Measurements from ENCODE around the gene PKNOX2.

PKNOX2 gene

DNA sequence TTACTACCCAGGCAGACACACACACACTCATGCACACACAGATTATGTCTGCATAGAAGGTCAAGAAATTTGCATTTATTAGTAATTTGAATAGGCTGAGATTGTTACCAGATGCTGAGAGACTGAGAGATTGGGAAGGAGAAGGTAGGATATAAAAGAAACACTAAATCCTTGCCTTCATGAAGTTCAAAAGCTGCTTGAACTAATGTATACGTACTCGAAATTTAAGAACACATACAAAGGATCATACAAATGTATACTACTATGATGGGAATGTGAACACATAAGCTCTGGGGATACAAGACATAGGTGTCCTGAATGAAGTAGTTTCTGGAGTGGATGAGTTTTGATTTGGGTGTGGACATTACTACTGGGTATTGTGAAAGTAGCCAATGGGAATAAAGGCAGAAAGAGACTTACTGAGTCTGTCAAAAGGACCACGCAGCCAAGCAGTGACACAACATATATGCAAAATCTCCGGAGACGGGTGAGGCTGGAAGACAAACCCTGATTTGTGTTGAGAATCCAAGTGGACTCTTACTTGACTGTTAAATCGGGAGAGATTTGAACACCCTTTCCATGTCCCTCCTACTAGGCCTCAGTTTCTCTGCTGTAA lies 7.3 kb upstream of the PKNOX2 start:
- no peak for TF ChIP-seq CTCF (conservative IDR thresholded peaks at IDR 0.05; ENCODE audit: low read depth, low read length)
- H3K4me3 ChIP-seq (IDR thresholded peaks at IDR 0.05; ENCODE audit: insufficient read depth, low read depth, low read length): no peak overlapping the region
- no peaks in the 10 kb centered on the region for H3K36me3 ChIP-seq (ENCODE audit: insufficient read depth)
- H4K20me1 ChIP-seq (ENCODE audit: insufficient read depth): no peaks in the 10 kb centered on the region
- no peaks in the 10 kb centered on the region for H3K27me3 ChIP-seq (ENCODE audit: insufficient read depth, low read depth)
- H3K4me1 ChIP-seq (ENCODE audit: low read depth, poor library complexity, severe bottlenecking): no peaks in the 10 kb centered on the region
- no peak overlapping the region for H3K27ac ChIP-seq
- no peak overlapping the region for H3K4me2 ChIP-seq
- H3K9ac ChIP-seq: no peak overlapping the region
- no peak overlapping the region for H2AFZ ChIP-seq (ENCODE audit: low read depth)
- H3K79me2 ChIP-seq (ENCODE audit: insufficient read depth, low read depth): no peaks in the 10 kb centered on the region

DNA sequence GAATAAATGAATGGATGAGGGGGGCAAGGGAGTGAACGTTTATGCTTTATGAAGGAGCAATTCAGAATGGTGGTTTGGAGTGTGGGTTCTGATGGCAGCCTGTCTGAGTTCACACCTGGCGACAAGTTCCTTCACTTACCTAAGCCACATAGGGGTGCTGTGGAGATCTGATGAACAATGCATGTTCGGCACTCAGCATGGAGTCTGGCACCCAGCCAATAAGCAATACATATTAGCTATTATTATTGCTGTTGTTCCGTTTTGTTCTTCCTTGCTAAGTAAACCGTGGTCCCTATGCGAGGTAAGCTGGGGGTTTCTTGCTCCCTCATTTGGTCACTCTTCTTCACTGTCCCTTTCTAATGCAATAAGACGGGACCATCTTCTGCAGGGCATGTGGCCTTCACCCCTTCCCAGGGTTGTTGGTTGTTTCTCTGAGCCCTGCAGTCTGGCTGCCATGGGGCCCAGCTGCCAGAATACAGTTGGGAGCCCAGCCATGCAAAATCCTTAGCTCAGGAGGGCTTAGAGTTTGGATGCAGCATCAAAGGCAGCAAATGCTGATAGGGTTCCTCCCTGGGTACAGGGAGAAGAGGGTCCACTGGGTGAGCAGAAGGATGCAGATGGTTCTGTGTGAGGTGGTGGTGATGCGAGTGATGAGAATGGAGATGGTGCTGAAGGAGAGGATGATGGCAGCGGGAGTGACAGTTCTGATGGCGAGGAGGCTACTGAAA lies 6.4 kb upstream of the PKNOX2 start:
- H3K4me2 ChIP-seq: no peak overlapping the region
- no peaks in the 10 kb centered on the region for H4K20me1 ChIP-seq (ENCODE audit: insufficient read depth)
- no peaks in the 10 kb centered on the region for H3K4me1 ChIP-seq (ENCODE audit: low read depth, poor library complexity, severe bottlenecking)
- H3K9ac ChIP-seq: no peak overlapping the region
- TF ChIP-seq CTCF (conservative IDR thresholded peaks at IDR 0.05; ENCODE audit: low read depth, low read length): no peak
- no peaks in the 10 kb centered on the region for H3K79me2 ChIP-seq (ENCODE audit: insufficient read depth, low read depth)
- no peaks in the 10 kb centered on the region for H3K36me3 ChIP-seq (ENCODE audit: insufficient read depth)
- H3K4me3 ChIP-seq (IDR thresholded peaks at IDR 0.05; ENCODE audit: insufficient read depth, low read depth, low read length): no peak overlapping the region
- no peak overlapping the region for H3K27ac ChIP-seq
- H3K27me3 ChIP-seq (ENCODE audit: insufficient read depth, low read depth): no peaks in the 10 kb centered on the region
- H2AFZ ChIP-seq (ENCODE audit: low read depth): no peak overlapping the region

- no peak overlapping the region for H3K27ac ChIP-seq
- H3K9ac ChIP-seq: no peak overlapping the region
Observed at GRCh38 chr11:125162743-125163142, 1.8 kb upstream of the PKNOX2 start.

DNA sequence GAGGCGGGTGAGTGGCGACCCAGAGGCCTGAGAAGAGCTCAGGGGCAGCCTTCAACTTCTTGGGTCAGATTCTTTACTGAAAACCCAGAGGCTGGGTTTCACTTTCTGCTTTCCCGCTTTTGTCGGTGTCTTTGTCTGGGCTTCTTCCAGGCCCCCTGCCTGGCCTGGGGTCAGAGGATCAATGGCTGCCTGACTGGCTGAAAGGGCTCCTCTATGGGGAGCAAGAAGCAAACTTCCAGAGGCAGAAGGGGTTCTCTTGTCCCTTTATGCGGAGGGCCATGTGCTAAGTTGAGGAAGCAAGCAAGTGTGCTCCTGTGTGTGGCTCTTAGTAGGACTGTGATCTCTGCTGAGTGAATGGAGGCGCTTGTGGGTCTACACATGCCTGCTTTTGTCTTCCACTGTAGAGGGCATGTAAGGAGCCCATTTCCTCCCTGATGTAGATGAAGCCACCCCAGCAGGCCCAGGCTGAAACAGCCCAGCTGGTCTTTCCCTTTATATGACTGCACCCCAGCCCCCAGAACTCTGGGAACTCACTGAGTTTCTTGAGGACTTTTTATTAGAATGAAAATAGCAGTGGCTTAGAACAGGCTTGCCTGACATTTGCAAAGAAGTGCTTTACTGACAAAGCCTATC lies 1.0 kb upstream of the PKNOX2 start:
- no peak overlapping the region for H3K4me3 ChIP-seq (IDR thresholded peaks at IDR 0.05; ENCODE audit: insufficient read depth, low read depth, low read length)
- H3K27ac ChIP-seq: no peak overlapping the region

More at GRCh38 chr11:125162743-125163142, 1.8 kb upstream of the PKNOX2 start:
- H3K36me3 ChIP-seq (ENCODE audit: insufficient read depth): no peaks in the 10 kb centered on the region
- no peaks in the 10 kb centered on the region; the same call in 1 of the 2 replicates for H3K27me3 ChIP-seq (ENCODE audit: insufficient read depth, low read depth)
- no peak for TF ChIP-seq CTCF (conservative IDR thresholded peaks at IDR 0.05; ENCODE audit: low read depth, low read length)
- H3K4me1 ChIP-seq (ENCODE audit: low read depth, poor library complexity, severe bottlenecking): peaks cover 7% of the 10 kb centered on the region
- H4K20me1 ChIP-seq (ENCODE audit: insufficient read depth): no peaks in the 10 kb centered on the region
- H3K4me2 ChIP-seq: no peak overlapping the region
- no peak overlapping the region for H3K4me3 ChIP-seq (IDR thresholded peaks at IDR 0.05; ENCODE audit: insufficient read depth, low read depth, low read length)
- no peak overlapping the region for H2AFZ ChIP-seq (ENCODE audit: low read depth)
- H3K79me2 ChIP-seq (ENCODE audit: insufficient read depth, low read depth): no peaks in the 10 kb centered on the region

More for the DNA sequence above, 1.0 kb upstream of the PKNOX2 start:
- H3K79me2 ChIP-seq (ENCODE audit: insufficient read depth, low read depth): no peaks in the 10 kb centered on the region
- H3K36me3 ChIP-seq (ENCODE audit: insufficient read depth): no peaks in the 10 kb centered on the region
- H2AFZ ChIP-seq (ENCODE audit: low read depth): no peak overlapping the region
- no peak for TF ChIP-seq CTCF (conservative IDR thresholded peaks at IDR 0.05; ENCODE audit: low read depth, low read length)
- H3K9ac ChIP-seq: no peak overlapping the region
- H3K4me2 ChIP-seq: no peak overlapping the region
- H3K27me3 ChIP-seq (ENCODE audit: insufficient read depth, low read depth): no peaks in the 10 kb centered on the region; the same call in 1 of the 2 replicates
- no peaks in the 10 kb centered on the region for H4K20me1 ChIP-seq (ENCODE audit: insufficient read depth)
- H3K4me1 ChIP-seq (ENCODE audit: low read depth, poor library complexity, severe bottlenecking): peaks cover 15% of the 10 kb centered on the region
